Activated naive CD4-positive, alpha-beta T cell treated with anti-CD3 and anti-CD28 coated beads, Interleukin-2, amount 50 U/mL, for 16 hours (primary cell): Measurements from ENCODE around the gene SLC38A2.

Experiments
- DNase-seq: peaks from one replicate; pipeline ENCODE4 v3.0.0-alpha.2; 2020

SLC38A2 gene

DNA sequence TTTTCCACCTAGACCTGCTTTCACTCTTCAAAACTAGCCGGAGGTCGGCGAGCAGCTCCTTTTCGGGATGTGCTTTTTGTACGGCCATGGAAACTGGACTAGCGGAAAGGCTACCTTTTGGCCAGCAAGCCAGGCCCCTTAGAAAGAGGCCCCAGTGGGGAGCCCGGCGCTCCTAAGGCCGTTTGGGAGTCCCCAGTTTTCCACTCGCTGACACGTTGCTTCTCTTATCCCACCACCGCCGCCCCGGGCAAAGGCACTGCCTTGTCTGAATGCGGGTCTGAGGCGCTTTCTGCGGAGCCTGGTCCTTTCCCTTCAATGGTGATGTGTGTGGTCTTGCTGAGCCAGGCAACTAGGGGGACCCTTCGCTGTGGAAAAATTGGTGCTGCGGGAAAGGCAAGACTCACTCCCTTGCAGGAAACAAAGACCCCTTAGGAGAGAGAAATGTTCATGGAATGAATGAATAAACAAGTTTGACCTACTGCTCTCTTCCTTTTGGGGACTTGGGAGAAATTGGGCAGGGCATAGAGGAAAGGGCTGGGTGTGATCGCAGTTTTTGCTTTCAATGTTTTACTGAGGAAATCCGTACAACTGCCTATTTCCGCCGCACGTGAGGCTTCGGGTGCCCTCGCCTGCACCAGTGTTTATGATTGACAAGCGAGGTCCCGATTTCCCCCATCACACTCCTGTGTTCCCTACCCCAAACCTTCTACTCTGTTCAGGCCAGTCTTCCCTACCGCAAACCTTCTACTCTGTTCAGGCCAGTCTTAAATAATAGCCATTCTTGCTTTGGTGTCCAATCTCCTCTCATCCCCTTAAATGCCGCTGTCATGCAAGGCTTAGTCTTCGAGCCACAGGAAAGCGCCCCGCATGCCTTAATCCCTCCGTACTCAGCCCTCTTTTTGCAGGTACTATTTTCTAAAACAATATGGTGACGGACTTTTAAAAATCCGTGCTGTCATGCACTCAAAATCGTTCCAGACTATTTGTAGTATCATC, 1.0 kb upstream of the SLC38A2 start:
- DNase-seq: peak; percentile 37

DNA sequence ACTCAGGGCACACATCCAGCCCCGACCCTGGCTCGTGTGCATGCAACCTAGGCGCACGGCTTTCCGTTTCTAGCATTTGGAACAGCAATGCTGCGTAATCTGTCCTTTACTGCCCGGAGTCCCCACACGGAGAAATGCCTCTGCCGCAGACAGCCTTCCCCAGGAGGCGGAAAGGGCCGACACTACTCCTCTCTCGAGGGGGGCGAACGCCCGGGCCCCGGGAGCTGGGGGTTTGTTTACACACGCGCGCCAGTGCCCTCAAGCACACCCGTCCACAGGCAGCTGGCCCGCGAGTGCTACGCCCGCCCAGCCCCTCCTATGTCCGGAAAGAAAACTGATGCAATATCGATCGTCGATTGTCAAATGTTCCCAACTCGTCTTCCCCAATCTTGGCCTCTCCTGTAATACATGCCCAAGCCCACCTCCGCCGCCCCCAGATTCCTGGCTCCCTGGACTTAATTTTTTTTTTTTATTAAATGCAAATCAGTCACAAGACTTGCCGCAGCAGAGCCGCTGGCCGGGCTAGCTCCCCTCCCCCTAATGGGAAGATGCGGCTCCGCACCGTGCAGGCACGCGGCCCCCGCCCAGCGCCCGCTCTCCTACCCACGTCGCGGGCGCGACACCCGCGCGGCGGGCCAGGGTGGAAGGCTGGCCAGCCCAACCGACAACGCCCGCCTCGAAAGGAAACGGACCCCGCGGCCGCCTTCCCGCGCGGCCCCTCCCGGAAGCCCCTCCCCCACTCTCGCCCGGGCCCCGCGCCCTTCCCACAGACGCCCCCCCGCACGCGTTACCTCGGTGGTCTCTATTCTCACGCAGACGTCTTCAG, 642 bp downstream of the SLC38A2 start:
- peak; percentile 67 for DNase-seq

DNA sequence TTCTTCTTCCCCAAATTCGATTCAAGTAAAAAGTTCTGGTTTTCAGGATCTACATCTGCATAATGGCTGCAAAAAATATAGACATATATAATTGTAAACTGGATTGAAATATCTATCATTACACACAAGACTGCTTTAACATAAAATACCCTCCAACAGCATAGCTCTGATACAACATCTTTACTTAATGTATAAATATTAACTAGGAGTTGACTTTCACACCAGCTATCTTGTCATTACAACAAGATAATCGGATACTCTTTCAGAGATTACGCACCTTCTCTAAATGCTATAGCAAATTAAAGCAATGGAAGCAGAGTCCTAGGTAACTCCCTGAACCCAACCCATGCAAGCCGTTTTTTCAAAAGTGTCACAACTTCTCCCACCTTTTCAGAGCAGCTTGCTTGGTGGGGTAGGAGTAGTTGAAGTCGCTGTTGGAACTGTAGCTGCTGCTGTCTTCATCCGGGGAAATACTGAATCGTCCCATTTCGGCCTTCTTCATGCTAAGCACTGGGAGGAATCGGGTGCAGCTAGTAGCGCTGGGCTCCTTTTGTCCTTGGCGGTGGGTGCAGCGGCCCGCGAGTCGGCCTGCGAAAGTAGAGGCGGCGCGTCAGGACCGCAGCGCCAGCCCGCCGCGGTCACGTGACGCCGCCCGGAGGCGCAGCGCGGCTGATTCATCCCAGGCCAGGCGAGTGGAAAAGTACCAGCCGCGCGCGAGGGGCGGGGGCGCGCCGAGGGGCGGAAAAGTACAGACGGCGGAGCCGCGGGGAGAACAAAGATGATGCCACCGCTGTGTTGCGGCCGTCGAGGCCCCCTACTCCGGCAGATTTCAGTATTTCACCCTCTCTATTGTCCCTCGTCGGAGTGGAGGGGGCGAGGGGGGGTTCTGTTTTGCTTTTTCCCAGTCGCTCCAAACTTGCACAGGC, 1.5 kb downstream of the SLC38A2 start:
- DNase-seq: peak; percentile 95

DNA sequence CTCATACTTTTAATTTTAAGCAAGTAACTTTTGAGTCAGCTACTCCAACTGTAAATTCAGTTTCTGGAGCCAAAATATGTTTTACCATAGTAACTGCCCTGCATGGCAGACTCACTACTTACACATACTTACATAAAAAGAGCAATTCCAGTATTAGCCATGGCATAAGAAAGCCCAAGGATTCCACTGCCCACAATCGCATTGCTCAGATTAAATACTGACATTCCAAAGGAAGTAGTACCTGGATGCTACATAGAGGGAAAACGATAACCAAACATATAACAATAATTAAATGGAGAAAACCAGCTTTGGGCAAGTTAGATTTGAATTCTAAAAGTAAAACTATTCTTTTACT, 2.2 kb downstream of the SLC38A2 start:
- no peak for DNase-seq

DNA sequence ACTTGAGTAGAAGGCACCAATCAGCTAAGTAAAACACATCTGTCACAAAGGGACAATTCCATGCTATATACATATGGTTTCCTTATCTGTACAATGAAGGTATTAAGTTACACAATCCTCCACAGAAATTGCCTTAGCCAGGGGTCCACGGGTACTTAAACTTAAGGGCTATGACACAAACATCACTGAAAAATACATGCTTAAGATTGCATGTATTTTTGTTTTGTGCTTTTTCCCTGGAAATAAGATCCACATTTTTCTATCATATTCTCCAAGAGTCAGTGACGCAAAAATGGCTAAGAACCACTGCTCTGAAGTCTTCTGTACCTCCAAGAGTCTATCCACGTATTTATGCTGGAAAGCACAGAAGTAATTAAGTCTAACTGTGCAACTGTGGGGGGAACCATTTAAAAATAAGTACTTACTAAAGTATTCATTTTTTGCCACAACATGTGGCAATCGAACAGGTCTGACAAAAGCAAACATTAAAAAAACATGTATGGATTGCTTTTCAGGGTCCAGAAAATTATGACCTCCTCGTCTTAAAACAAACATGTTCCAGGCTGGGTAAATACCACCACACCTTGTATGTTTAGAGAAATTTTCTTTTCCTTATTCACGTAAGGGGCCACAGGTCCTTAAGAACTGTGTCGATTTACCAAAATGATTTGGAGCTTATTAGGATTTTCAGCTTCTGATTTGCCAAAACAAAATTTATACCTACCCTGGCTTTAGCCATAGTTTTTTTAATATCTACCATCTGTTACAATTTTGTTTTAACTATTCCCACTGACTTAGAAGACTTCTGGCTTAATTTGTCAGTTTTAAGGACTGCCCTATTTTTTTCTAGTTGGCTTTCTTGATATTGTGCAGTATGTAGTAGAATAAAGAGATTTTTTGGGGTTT, 2.8 kb downstream of the SLC38A2 start:
- no peak for DNase-seq

DNA sequence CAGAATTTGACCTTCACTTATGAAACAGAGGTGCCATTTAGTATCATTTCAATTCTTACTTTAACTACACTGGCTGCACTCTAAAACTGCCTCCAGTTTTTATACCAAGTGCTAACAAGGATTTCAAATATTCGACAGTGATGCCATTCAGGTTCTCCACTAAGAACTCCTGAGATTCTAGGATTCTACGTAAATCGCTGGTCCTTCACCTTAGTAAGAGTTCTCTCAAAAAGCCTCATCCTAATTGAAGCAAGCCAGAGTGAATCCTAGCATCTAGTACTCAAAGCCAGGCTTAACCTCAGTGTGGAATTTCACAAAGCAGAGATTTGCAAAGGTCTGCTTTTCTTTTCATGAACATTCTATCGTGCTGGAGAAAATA, 3.5 kb downstream of the SLC38A2 start:
- DNase-seq: no peak

DNA sequence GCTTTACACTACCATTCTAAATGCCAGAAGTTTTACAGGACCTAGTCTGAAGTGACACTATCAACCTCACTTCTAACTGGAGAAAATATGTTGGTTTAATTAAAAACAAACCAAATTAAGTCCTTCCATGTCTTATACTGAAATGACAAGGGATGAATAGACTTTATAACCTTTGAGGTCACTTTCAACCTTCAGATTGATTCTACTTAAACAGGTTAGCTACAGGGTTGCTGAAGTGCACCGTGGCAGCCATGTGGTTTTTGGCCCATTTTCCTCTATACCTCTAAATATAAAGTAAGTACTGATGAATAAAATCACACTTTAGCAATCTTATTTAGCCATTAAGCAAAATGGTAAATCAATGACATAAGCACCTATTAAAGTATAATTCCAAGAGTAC, 3.9 kb downstream of the SLC38A2 start:
- no peak for DNase-seq

DNA sequence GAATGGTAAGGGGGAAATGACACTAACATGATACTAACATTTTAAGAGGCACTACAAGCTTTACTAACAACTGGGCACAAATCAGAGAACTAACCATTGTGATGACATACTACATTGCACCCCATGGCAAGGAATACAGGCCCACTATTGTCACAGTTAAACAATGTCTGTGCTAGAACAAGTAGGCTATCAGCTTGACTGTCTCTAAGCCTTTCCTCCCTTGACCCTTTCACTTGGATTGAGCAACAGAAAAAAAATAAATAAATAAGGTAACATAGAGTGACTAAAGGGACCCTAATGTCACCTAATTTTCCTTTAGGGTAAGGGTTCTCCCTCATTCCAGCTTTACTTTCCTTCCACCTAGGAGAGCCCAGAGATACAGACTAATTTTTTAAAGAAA, 4.4 kb downstream of the SLC38A2 start:
- DNase-seq: no peak

DNA sequence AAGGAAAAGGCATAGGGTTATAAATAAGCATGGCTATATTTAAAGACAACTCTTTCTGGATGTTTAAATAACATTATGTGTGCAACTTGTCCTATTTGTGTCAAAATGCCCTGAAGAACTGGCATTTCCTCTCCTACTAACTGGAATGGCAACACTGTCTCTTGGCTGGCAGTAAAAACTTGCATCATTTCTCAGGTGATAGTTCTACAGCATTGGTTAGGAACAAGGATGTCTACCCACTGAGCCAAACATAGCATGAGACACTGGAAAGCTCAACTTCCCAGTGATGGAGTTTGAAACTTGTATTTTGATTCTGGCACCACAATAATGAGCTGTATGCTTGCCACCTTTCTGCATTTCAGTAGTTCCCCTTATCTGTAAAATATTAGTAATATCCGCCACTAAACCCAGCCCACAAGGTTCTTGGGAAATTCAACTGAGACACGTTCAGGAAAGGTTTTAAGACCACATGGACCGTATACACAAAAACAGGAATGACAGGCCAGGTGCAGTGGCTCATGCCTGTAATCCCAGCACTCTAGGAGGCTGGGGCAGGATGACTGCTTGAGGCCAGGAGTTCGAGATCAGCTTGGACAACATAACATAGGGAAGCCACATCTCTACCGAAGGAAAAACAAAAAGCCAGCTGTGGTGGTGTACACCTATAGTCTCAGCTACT, 5.1 kb downstream of the SLC38A2 start:
- no peak for DNase-seq

DNA sequence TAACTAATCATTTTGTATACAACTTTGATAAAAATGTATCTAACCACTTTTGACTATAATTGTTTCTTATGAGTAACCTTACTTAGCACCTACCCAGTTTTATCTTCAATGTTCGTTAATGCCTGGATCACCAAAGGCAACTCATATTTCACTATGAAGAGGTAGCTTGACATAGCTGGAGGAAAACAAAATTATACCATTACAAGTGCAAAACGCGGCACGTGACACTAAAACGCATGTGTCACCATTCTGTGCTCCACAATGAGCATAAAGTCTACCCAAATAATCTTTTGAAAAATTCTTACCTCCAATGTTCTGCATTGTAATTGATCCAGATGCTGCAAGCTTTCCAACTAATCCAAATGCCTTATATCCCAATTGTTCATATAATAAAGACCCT, 5.8 kb downstream of the SLC38A2 start:
- DNase-seq: no peak

DNA sequence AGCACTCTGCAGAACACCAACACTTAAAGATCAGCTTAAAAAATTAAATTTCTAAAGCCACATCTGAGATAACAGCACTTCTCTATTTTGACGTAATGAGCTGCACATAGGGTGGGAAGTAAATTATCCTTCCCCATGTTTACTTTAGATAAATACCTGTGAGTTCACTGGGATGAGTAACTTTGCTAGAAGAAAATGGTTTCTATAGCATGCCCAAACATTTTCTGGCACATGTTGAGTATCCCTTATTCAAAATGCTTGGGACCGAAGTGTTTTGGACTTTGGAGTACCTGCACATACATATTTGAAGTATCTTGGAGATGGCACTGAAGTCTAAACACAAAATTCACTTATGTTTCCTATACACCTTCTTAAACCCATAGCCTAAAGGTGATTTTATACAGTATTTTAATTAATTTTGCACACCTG, 6.6 kb downstream of the SLC38A2 start:
- no peak for DNase-seq

DNA sequence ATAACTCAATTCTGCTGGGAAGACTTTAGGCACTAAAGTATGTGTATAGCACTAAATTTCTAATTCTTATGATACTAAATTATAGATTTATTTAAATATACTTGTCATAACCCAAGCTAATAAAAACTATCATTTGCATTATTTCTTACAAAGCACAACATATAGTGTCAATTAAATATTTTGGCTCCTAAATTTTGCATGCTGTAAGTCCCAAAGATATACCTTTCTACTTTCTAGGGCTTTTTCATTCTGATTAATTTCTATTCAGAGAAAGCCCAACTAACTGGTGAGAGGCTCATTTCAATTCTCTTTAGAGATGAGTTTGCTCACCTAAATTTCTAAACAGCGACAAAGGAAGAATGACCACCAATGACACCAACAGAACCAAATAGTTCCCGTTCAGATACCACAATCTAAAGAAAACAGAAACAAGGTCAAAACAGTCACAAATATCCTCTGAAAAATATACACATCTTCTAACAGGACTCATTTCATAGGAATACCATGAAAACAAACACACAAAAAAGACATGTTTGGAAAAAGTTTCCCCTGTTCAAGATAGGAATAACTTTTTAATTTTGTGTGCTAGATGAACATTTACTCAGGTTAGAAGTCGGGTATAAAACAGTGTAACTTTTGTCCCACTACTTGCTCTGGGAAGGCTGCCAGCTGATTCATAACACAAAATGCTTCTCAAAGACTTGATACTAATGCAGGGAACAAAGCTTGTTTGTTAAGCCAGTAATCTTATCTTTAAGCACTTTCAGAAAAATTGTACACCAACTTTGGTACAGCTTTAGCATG, 7.6 kb downstream of the SLC38A2 start:
- no peak for DNase-seq

DNA sequence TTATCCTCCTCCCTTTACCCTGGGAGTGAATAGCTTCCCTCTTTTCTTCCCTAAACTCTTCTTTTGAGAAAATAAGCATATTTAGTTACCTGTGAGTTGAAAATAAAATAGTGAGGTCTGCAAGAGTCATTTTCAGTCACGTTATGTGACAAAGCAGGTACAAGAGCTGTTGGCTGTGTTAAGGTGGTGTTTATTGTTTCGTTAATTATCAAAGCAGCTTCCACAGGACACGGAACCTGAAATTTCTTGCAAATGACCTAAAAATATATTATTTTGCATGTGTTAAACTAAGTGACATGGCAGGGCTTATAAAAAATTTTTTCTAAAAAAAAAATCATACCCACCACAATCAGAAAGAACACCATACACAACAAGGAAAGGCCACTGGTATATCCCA, 8.3 kb downstream of the SLC38A2 start:
- DNase-seq: no peak

DNA sequence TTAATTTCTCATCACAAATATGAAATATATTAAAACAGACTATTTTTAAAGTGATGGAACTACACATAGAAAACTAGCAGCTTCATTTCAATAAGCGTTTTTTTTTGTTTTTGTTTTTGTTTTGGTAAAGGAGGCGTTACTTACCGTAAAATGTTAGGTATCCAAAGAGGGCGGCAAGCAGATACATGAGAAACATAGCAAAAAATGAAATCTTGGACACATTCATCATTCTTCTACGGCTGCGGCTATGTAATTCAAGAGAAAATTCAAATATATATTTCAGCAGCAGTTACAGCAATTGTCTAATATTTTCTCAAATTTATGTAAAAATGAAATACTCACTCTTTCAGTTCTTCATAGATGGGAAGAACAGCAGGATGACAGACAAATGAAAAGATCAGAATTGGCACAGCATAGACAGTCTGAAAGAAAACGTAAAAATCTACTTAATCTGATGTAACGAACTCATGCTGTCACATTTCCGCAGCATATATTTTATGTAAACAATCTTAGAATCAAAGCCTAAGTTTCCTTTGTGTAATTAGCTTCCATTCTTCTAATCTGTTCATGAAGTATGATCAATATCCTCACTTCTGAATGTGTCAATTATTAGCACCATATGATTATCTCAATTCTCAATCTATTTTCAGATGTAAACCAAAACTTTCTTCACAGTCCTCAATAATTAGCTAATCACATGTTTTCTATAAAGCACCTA, 8.8 kb downstream of the SLC38A2 start:
- DNase-seq: no peak

DNA sequence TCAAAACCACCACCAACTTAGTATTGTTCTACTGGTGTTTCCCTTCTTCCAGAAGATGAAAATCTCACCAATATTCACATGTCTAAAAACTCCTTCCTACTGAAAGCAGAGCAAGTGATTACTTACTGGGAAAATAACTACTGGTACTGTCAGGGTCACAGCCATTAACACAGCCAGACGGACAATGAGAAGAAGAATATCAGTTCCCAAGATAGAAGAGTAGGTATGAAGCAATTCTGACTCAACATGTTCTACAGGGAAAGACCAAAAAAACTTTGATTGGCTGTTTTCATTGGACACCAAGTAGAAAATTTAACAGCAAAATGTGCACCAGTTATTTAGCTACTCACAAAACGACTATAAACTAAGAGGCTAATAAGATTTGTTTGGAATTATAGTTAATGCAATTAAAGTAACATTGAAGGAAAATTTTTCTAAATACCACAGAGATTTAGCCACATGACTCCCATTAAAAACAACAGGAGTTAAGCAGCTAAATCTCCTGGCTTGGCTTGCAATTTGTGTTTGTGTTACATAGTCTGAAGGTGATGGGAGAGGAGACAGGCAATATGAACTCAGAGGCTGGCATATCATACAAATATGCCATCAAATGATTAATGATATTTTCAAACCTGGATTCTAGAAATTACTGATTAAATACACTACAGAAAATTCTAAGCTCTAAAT, 9.5 kb downstream of the SLC38A2 start:
- no peak for DNase-seq

DNA sequence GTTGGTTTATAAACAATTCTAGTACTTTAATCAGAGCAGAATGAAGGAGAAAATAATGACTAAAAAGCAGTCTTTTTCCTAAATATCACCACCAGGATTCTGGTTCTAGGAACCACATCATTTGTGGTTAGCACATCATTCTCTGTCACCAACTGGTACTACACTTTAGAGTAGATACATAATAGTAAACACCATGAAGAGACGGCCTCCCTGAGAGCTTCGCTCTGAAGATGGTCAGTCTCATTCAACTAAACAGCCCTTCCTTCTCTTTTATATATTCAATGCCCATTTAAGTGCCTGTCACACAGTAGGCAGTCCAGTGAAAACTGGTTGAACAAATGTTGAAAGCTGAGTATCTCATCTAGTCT, 10.9 kb downstream of the SLC38A2 start:
- DNase-seq: no peak

DNA sequence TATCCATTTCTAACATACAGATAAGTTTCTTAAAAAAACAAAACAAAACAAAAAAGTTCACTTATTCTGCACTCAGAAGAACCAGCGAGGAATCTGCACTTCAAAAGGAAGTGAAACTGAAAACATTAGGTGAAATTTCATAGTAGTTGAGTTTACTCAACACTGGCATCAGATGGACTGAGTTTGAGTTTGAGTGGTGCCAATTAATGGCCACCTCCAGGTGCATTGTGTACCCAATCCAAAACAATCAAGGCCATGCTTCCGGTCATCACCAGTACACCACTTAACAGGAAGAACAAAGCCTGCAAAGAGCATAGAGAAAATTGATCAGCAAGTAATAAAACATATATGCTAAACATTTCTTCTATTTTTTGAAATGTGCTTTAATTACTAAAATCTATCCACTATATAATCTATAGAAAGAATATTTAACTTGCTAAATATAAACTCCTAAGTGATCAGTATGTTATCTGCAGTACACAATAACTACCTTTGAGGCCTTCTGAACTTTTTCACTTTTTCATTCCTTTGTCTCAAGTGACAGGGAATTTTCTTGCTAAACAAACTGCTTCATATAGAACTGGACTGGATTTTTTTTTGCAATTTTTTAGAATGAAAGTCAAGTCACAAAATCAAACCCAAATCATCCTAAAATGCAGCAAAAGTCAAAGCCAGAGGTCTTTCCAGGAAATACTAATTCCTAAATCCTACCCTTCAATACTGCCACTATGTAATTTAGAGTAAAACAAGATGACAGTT, 11.5 kb downstream of the SLC38A2 start:
- no peak for DNase-seq

DNA sequence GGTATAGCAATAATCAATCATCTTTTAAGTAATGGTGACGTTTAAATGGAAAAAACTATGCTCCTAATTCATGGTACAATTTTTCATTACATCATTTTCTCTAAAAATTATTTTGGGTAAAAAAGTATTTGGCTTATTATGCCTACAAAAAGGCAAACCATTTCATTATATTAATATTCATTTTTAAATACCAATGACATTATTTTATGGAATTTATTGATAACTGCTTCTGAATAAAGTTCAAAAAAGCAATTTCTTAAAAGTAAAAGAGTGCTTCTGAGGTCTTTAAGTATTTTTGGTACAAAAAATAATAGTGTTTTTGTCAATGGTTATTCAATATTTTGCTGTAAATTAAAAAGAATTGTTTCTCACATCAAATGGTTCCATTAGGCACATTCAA, 12.2 kb downstream of the SLC38A2 start:
- DNase-seq: no peak
